GM12878 (cell line): ENCODE results near the gene ARHGEF25.

ENCODE experiments used
- BCL11A ChIP-seq: IDR thresholded peaks from 2 replicates; pipeline ENCODE4 v1.6.1; 2011; ENCODE audit warnings: low read depth, low read length
- BHLHE40 ChIP-seq, 2 experiments: fragments of 450-650 bp in 1 of 2; IDR thresholded peaks; 2 replicates each; pipeline ENCODE4 v1.6.1; 2011 to 2017; ENCODE audit warnings: low read depth in 2 of 2, borderline replicate concordance in 1 of 2, improper control_type of control experiment in 1 of 2, low read length in 1 of 2, mild to moderate bottlenecking in 1 of 2
- CTCF ChIP-seq, 3 experiments: IDR thresholded peaks in 2 of 3; conservative IDR thresholded peaks in 1 of 3; 2 replicates each; pipeline ENCODE4 v1.5.1; 2011; ENCODE audit warnings: low read depth in 3 of 3, low read length in 3 of 3, mild to moderate bottlenecking in 3 of 3, control low read depth in 2 of 3, moderate library complexity in 2 of 3, inconsistent platforms in 1 of 3, mixed read lengths in 1 of 3; ENCODE audit not compliant: control insufficient read depth in 2 of 3, insufficient read depth in 1 of 3; ENCODE audit errors: extremely low read depth in 1 of 3
- LARP7 ChIP-seq: fragments of 450-650 bp; IDR thresholded peaks from 2 replicates; pipeline ENCODE4 v1.6.1; 2017; ENCODE audit warnings: mild to moderate bottlenecking
- POLR2A ChIP-seq: IDR thresholded peaks from 2 replicates; pipeline ENCODE4 v1.6.1; 2011; ENCODE audit warnings: low read depth, mild to moderate bottlenecking, low read length
- SRF ChIP-seq, 2 experiments: IDR thresholded peaks; 2 replicates each; pipeline ENCODE4 v1.6.1; 2011; ENCODE audit warnings: low read depth in 2 of 2, low read length in 2 of 2, mild to moderate bottlenecking in 1 of 2, moderate library complexity in 1 of 2
- TCF12 ChIP-seq: IDR thresholded peaks from 2 replicates; pipeline ENCODE4 v1.6.1; 2011; ENCODE audit warnings: low read depth, mild to moderate bottlenecking, low read length

DNA sequence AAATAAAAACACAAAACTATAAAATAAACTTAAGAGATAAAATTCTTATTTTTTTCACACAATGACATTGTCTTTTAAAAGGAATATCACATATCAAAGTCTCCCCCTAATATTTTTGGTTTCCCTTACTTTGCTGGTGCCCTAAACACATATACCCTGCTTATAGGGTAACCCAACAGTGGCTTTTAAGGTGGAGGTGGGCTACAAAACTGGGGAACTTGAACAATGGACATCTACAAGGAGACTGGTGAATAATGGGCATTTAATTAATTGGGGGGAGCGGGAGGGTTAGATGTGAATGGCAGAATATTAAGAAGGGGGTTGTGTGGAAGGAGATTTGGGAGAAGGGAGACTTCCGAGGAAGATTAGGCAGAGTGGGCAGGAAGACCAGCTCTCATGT lies 12.2 kb downstream of the ARHGEF25 start:
- TF ChIP-seq SRF (IDR thresholded peaks at IDR 0.05; ENCODE audit: low read depth in 2 of 2, low read length in 2 of 2) = no peak
- no peak for TF ChIP-seq CTCF (IDR thresholded peaks at IDR 0.05 in 2 of 3, conservative IDR thresholded peaks at IDR 0.05 in 1 of 3; ENCODE audit: control insufficient read depth in 2 of 3, extremely low read depth in 1 of 3, insufficient read depth in 1 of 3, low read depth in 3 of 3, low read length in 3 of 3)
- no peak for TF ChIP-seq BCL11A
- no peak for TF ChIP-seq POLR2A
- no peak for TF ChIP-seq LARP7
- TF ChIP-seq BHLHE40 (IDR thresholded peaks at IDR 0.05; ENCODE audit: borderline replicate concordance in 1 of 2, low read depth in 2 of 2, low read length in 1 of 2) = no peak
- TF ChIP-seq TCF12 = no peak
